HCT116 (cell line): ENCODE data around the gene RYR3. TPM values are rescaled to one million over a fixed set of nuclear protein-coding genes. Genes with fewer than 3 reads are reported as not detected.

Source experiments
- ATAC-seq: fragments of 200-7000 bp; cut with Tn5 transposase; 2 replicates; pipeline ENCODE4 v1.9.1; 2020; ENCODE audit warnings: mild to moderate bottlenecking, moderate library complexity
- BruUV-seq: library from RNA; stranded (reverse); fragments of 400-500 nt; replicated peaks from 2 replicates; lab custom pipeline; 2021; lab: Mats Ljungman, UMichigan
- CTCF ChIA-PET: fragments of 300-600 bp; sonication (Branson Sonifier 250); formaldehyde crosslinking; loops from one replicate; lab custom pipeline; 2021; ENCODE audit warnings: antibody characterized with exemption; lab: Charles Lee
- POLR2A ChIA-PET: fragments of 300-600, 350-600 bp; sonication (Branson Sonifier 250); formaldehyde crosslinking; loops from one replicate; lab custom pipeline; 2021; ENCODE audit warnings: antibody characterized with exemption; lab: Charles Lee
- RAD21 ChIA-PET, 2 experiments: fragments of 300-600 bp; sonication (Branson Sonifier 250); formaldehyde crosslinking; loops; one replicate each; lab custom pipeline; 2023; ENCODE audit warnings: low total read pairs in 2 of 2; ENCODE audit not compliant: uncharacterized antibody in 2 of 2, unreplicated experiment in 2 of 2, low non-redundant PET in 1 of 2; lab: Charles Lee
- DNase-seq: peaks from one replicate; pipeline ENCODE4 v3.0.0-alpha.2; 2010; ENCODE audit warnings: low read depth, low spot score
- H2AFZ ChIP-seq: fragments of 200-600 bp; shearing (Covaris generic), sonication (generic); 2 replicates; pipeline ENCODE4 v1.6.1; 2017; ENCODE audit warnings: low read depth, mixed run types, mixed read lengths, antibody characterized with exemption, low read length; ENCODE audit not compliant: poor library complexity, severe bottlenecking
- H3K27ac ChIP-seq: 2 replicates; pipeline ENCODE4 v1.5.1; 2012; ENCODE audit warnings: low read depth, low read length
- H3K27me3 ChIP-seq: fragments of 200-600 bp; sonication (generic); 2 replicates; pipeline ENCODE4 v1.6.1; 2016; ENCODE audit warnings: mixed run types, low read length, mixed read lengths; ENCODE audit not compliant: insufficient read depth
- H3K36me3 ChIP-seq, 2 experiments: fragments of 200-500 bp in 1 of 2; fragments of 200-600 bp in 1 of 2; sonication (Bioruptor generic) in 1 of 2; sonication (generic) in 1 of 2; 2 replicates each; pipeline versions ENCODE4 v1.5.1 to v1.6.1; 2014 to 2016; ENCODE audit warnings: low read length in 2 of 2, inconsistent platforms in 1 of 2, mixed read lengths in 1 of 2, mixed run types in 1 of 2; ENCODE audit not compliant: insufficient read depth in 2 of 2, control insufficient read depth in 1 of 2
- H3K4me1 ChIP-seq, 2 experiments: fragments of 200-600 bp in 1 of 2; sonication (generic) in 1 of 2; 2 replicates each; pipeline versions ENCODE4 v1.5.1 to v1.6.1; 2012 to 2017; ENCODE audit warnings: low read length in 2 of 2, inconsistent platforms in 1 of 2, mild to moderate bottlenecking in 1 of 2, mixed read lengths in 1 of 2, mixed run types in 1 of 2, moderate library complexity in 1 of 2; ENCODE audit not compliant: insufficient read depth in 2 of 2, control insufficient read depth in 1 of 2
- H3K4me2 ChIP-seq: fragments of 200-600 bp; sonication (generic); 2 replicates; pipeline ENCODE4 v1.6.1; 2017; ENCODE audit warnings: mixed run types, low read length, mixed read lengths
- H3K4me3 ChIP-seq, 2 experiments: fragments of 200-600 bp in 1 of 2; sonication (generic) in 1 of 2; replicated peaks in 1 of 2; 2 replicates each; pipeline ENCODE4 v1.5.1; 2011 to 2016; ENCODE audit warnings: low read length in 2 of 2, control low read depth in 1 of 2, low read depth in 1 of 2, mild to moderate bottlenecking in 1 of 2, mixed read lengths in 1 of 2, mixed run types in 1 of 2
- H3K79me2 ChIP-seq: fragments of 200-600 bp; sonication (generic); 2 replicates; pipeline ENCODE4 v1.6.1; 2017; ENCODE audit warnings: mild to moderate bottlenecking, mixed run types, low read length, moderate library complexity, mixed read lengths; ENCODE audit not compliant: insufficient read depth
- H3K9ac ChIP-seq: fragments of 200-600 bp; sonication (generic); 2 replicates; pipeline ENCODE4 v1.6.1; 2016; ENCODE audit warnings: low read length, mixed read lengths
- H3K9me2 ChIP-seq: fragments of 200-600 bp; sonication (generic), shearing (Covaris generic); 2 replicates; pipeline ENCODE4 v1.6.1; 2017; ENCODE audit warnings: mixed run types, mild to moderate bottlenecking, moderate library complexity; ENCODE audit not compliant: insufficient read depth
- H3K9me3 ChIP-seq, 2 experiments: fragments of 200-500 bp in 1 of 2; fragments of 200-600 bp in 1 of 2; sonication (Bioruptor generic) in 1 of 2; sonication (generic) in 1 of 2; 2 replicates each; pipeline ENCODE4 v1.6.1; 2014 to 2017; ENCODE audit warnings: low read length in 2 of 2, mixed read lengths in 2 of 2, inconsistent platforms in 1 of 2, low read depth in 1 of 2, mild to moderate bottlenecking in 1 of 2, mixed run types in 1 of 2, moderate library complexity in 1 of 2; ENCODE audit not compliant: control insufficient read depth in 1 of 2, insufficient read depth in 1 of 2
- H4K20me1 ChIP-seq: fragments of 200-600 bp; sonication (generic), shearing (Covaris generic); 2 replicates; pipeline ENCODE4 v1.6.1; 2017; ENCODE audit warnings: mixed run types, mild to moderate bottlenecking, moderate library complexity; ENCODE audit not compliant: insufficient read depth
- ATF3 ChIP-seq: IDR thresholded peaks from 2 replicates; pipeline ENCODE4 v1.6.1; 2012
- CBX3 ChIP-seq: IDR thresholded peaks from 2 replicates; pipeline ENCODE4 v1.6.1; 2012; ENCODE audit warnings: low read depth
- CEBPB ChIP-seq: IDR thresholded peaks from 2 replicates; pipeline ENCODE4 v1.6.1; 2012; ENCODE audit warnings: low read depth
- EGR1 ChIP-seq: IDR thresholded peaks from 2 replicates; pipeline ENCODE4 v1.6.1; 2012; ENCODE audit warnings: low read depth
- ELF1 ChIP-seq: IDR thresholded peaks from 2 replicates; pipeline ENCODE4 v1.6.1; 2012; ENCODE audit warnings: low read depth, borderline replicate concordance
- EZH2 ChIP-seq: fragments of 200-600 bp; sonication (generic); IDR thresholded peaks from 2 replicates; pipeline ENCODE4 v1.6.1; 2017; ENCODE audit warnings: antibody characterized with exemption, mixed run types
- FOSL1 ChIP-seq: IDR thresholded peaks from 2 replicates; pipeline ENCODE4 v1.6.1; 2012; ENCODE audit warnings: low read depth
- JUND ChIP-seq: IDR thresholded peaks from 2 replicates; pipeline ENCODE4 v1.6.1; 2012
- POLR2A ChIP-seq: IDR thresholded peaks from 2 replicates; pipeline ENCODE4 v1.7.0; 2011; ENCODE audit warnings: borderline replicate concordance; ENCODE audit not compliant: insufficient read depth, insufficient read length; ENCODE audit errors: extremely low read depth
- POLR2AphosphoS5 ChIP-seq: IDR thresholded peaks from 2 replicates; pipeline ENCODE4 v1.6.1; 2011; ENCODE audit warnings: mild to moderate bottlenecking, low read depth, low read length, moderate library complexity
- RAD21 ChIP-seq: IDR thresholded peaks from 2 replicates; pipeline ENCODE4 v1.6.1; 2012; ENCODE audit warnings: low read depth, mild to moderate bottlenecking
- SIN3A ChIP-seq: IDR thresholded peaks from 2 replicates; pipeline ENCODE4 v1.6.1; 2012; ENCODE audit warnings: low read depth
- SP1 ChIP-seq: IDR thresholded peaks from 2 replicates; pipeline ENCODE4 v1.6.1; 2012; ENCODE audit warnings: low read depth
- SRF ChIP-seq: IDR thresholded peaks from 2 replicates; pipeline ENCODE4 v1.6.1; 2012; ENCODE audit warnings: low read depth
- TCF7L2 ChIP-seq: IDR thresholded peaks from 2 replicates; pipeline ENCODE4 v1.7.0; 2011; ENCODE audit warnings: borderline replicate concordance, inconsistent platforms; ENCODE audit not compliant: insufficient read depth, insufficient read length; ENCODE audit errors: extremely low read depth
- YY1 ChIP-seq: IDR thresholded peaks from 2 replicates; pipeline ENCODE4 v1.6.1; 2011; ENCODE audit warnings: low read length, low read depth, moderate library complexity, mild to moderate bottlenecking; ENCODE audit not compliant: insufficient replicate concordance; ENCODE audit errors: extremely low read depth
- ZBTB33 ChIP-seq: IDR thresholded peaks from 2 replicates; pipeline ENCODE4 v1.6.1; 2011; ENCODE audit warnings: mild to moderate bottlenecking, low read length, moderate library complexity; ENCODE audit not compliant: insufficient replicate concordance; ENCODE audit errors: extremely low read depth
- ZNF274 ChIP-seq: fragments of 200-500 bp; sonication (Bioruptor generic); IDR thresholded peaks from 2 replicates; pipeline ENCODE4 v1.6.1; 2014; ENCODE audit warnings: mild to moderate bottlenecking, low read depth, low read length, inconsistent platforms
- intact Hi-C: fragments of 100-400 bp; cut with micrococcal nuclease; formaldehyde crosslinking; loops from 2 replicates; pipeline ENCODE4 v1.10.0; 2022
- total RNA-seq: library from RNA; stranded (reverse); gene quantifications from one replicate; pipeline ENCODE4 v1.2.1, GENCODE V29; 2021; ENCODE audit not compliant: unreplicated experiment

Gene RYR3
- total RNA-seq, 1 experiment from 2014 or later: not detected

GRCh38 chr15:33543957-33544356, 233.2 kb downstream of the RYR3 start:
- TF ChIP-seq SIN3A: no peak
- H3K27me3 ChIP-seq: peaks cover 80% of the 10 kb centered on the region
- DNase-seq (no peak), ATAC-seq (no peak)
- no peaks in the 10 kb centered on the region for H3K4me1 ChIP-seq
- H2AFZ ChIP-seq: no peak overlapping the region
- H3K27ac ChIP-seq: no peak overlapping the region
- intact Hi-C loops: no loop called here
- no peaks in the 10 kb centered on the region for H4K20me1 ChIP-seq
- H3K36me3 ChIP-seq: no peaks in the 10 kb centered on the region
- H3K4me3 ChIP-seq: no peak overlapping the region
- no peak overlapping the region for H3K9ac ChIP-seq
- ChIA-PET RAD21 (no interaction called here), POLR2A (no interaction called here), CTCF (no interaction called here)
- H3K9me2 ChIP-seq: no peaks in the 10 kb centered on the region
- no peaks in the 10 kb centered on the region for H3K9me3 ChIP-seq
- BruUV-seq: no TSS peak
- H3K4me2 ChIP-seq: no peak overlapping the region
- no peaks in the 10 kb centered on the region for H3K79me2 ChIP-seq

- no peaks in the 10 kb centered on the region for H3K4me1 ChIP-seq
- no peaks in the 10 kb centered on the region for H3K9me3 ChIP-seq
- CTCF ChIA-PET: no interaction called here
- no peak overlapping the region for H2AFZ ChIP-seq
- BruUV-seq: no TSS peak
- H3K27ac ChIP-seq: no peak overlapping the region
- intact Hi-C loops: no loop called here
- H3K27me3 ChIP-seq: peaks cover 83% of the 10 kb centered on the region; the same call in 1 of the 2 replicates
- no peak overlapping the region for H3K4me2 ChIP-seq
- H4K20me1 ChIP-seq: no peaks in the 10 kb centered on the region
- RAD21 ChIA-PET: no interaction called here
- DNase-seq (no peak), ATAC-seq (no peak)
- H3K4me3 ChIP-seq: no peak overlapping the region
- no peaks in the 10 kb centered on the region for H3K9me2 ChIP-seq
- TF ChIP-seq SRF (no peak), SP1 (no peak), YY1 (no peak), CBX3 (no peak), TCF7L2 (no peak), EGR1 (no peak), POLR2AphosphoS5 (no peak), EZH2 (no peak), CEBPB (no peak), RAD21 (no peak), ELF1 (no peak), ZBTB33 (no peak), ATF3 (no peak), POLR2A (no peak), FOSL1 (no peak), ZNF274 (no peak), JUND (no peak), SIN3A (no peak)
- no peak overlapping the region for H3K9ac ChIP-seq
- H3K79me2 ChIP-seq: no peaks in the 10 kb centered on the region
- no peaks in the 10 kb centered on the region for H3K36me3 ChIP-seq
- POLR2A ChIA-PET: no interaction called here
Measured at GRCh38 chr15:33545866-33546265, 235.1 kb downstream of the RYR3 start.
